OCI-LY7 (cell line): Measurements from ENCODE around the gene RMND5B. TPM values are rescaled to one million over a fixed set of nuclear protein-coding genes. Genes with fewer than 3 reads are reported as not detected.

Source experiments
- BruUV-seq: library from RNA; stranded (reverse); fragments of 400-500 nt; replicated peaks from 2 replicates; lab custom pipeline; 2021; lab: Mats Ljungman, UMichigan
- CTCF ChIA-PET: fragments of 300-600 bp; sonication (Branson Sonifier 250); formaldehyde crosslinking; loops from one replicate; lab custom pipeline; 2022; ENCODE audit warnings: antibody characterized with exemption; ENCODE audit not compliant: unreplicated experiment; lab: Charles Lee
- POLR2A ChIA-PET: fragments of 300-600 bp; sonication (Branson Sonifier 250); formaldehyde crosslinking; loops from one replicate; lab custom pipeline; 2022; ENCODE audit warnings: antibody characterized with exemption; lab: Charles Lee
- DNase-seq: peaks from one replicate; pipeline ENCODE4 v3.0.0-alpha.2; 2015; ENCODE audit warnings: low spot score
- H2AFZ ChIP-seq: fragments of 200-600 bp; sonication (generic), shearing (Covaris generic); 2 replicates; pipeline ENCODE4 v1.6.1; 2014; ENCODE audit warnings: mild to moderate bottlenecking, antibody characterized with exemption, low read length, moderate library complexity
- H3K27ac ChIP-seq: fragments of 200-600 bp; sonication (generic); 2 replicates; pipeline ENCODE4 v1.5.1; 2014; ENCODE audit warnings: mixed run types, low read depth, mild to moderate bottlenecking, moderate library complexity, low read length, inconsistent platforms; ENCODE audit not compliant: poor library complexity, severe bottlenecking
- H3K36me3 ChIP-seq: fragments of 200-600 bp; sonication (generic); 2 replicates; pipeline ENCODE4 v1.6.1; 2014; ENCODE audit warnings: mild to moderate bottlenecking, antibody characterized with exemption, low read length, moderate library complexity, mixed read lengths; ENCODE audit not compliant: insufficient read depth
- H3K4me1 ChIP-seq: fragments of 200-600 bp; sonication (generic); 2 replicates; pipeline ENCODE4 v1.5.1; 2014; ENCODE audit warnings: mild to moderate bottlenecking, low read length; ENCODE audit not compliant: insufficient read depth, poor library complexity, severe bottlenecking
- H3K4me2 ChIP-seq: fragments of 200-600 bp; sonication (generic); 2 replicates; pipeline ENCODE4 v1.6.1; 2014; ENCODE audit warnings: mild to moderate bottlenecking, low read length
- H3K4me3 ChIP-seq: fragments of 200-600 bp; sonication (generic); 2 replicates; pipeline ENCODE4 v1.5.1; 2014; ENCODE audit warnings: mild to moderate bottlenecking, low read depth, low read length; ENCODE audit not compliant: poor library complexity, severe bottlenecking
- H3K79me2 ChIP-seq: fragments of 200-600 bp; sonication (generic); 2 replicates; pipeline ENCODE4 v1.6.1; 2016; ENCODE audit warnings: low read depth, mild to moderate bottlenecking, low read length, moderate library complexity, mixed read lengths; ENCODE audit not compliant: insufficient read depth
- H3K9me2 ChIP-seq: fragments of 200-600 bp; sonication (generic); 2 replicates; pipeline ENCODE4 v1.6.1; 2016; ENCODE audit warnings: mild to moderate bottlenecking, low read length, mixed read lengths; ENCODE audit not compliant: insufficient read depth
- H3K9me3 ChIP-seq: fragments of 200-600 bp; sonication (generic); 2 replicates; pipeline ENCODE4 v1.6.1; 2014; ENCODE audit warnings: mild to moderate bottlenecking, mixed run types, low read length, mixed read lengths
- H4K20me1 ChIP-seq: fragments of 200-600 bp; sonication (generic); 2 replicates; pipeline ENCODE4 v1.6.1; 2014; ENCODE audit warnings: mild to moderate bottlenecking, antibody characterized with exemption, low read length, moderate library complexity, mixed read lengths; ENCODE audit not compliant: insufficient read depth
- CTCF ChIP-seq: fragments of 200-600 bp; sonication (generic); conservative IDR thresholded peaks from 2 replicates; pipeline ENCODE4 v1.5.1; 2014; ENCODE audit warnings: mild to moderate bottlenecking, antibody characterized with exemption, low read length, moderate library complexity, mixed read lengths
- EZH2phosphoT487 ChIP-seq: fragments of 200-600 bp; sonication (generic); IDR thresholded peaks from 2 replicates; pipeline ENCODE4 v1.6.1; 2018; ENCODE audit warnings: low read depth, borderline replicate concordance, mild to moderate bottlenecking, mixed run types, antibody characterized with exemption, low read length, moderate library complexity, mixed read lengths
- intact Hi-C: fragments of 100-400 bp; cut with micrococcal nuclease; formaldehyde crosslinking; loops from one replicate; pipeline ENCODE4 v1.10.0; 2022; ENCODE audit not compliant: unreplicated experiment
- total RNA-seq, 2 experiments: library from RNA; depleted of rRNA in 1 of 2; stranded (reverse); fragments of >200 nt in 1 of 2; shearing (Covaris generic) in 1 of 2; gene quantifications; 2 replicates each; pipeline ENCODE4 v1.2.3, GENCODE V29; 2014 to 2022

RMND5B gene
- total RNA-seq, 2 experiments from 2014 or later: 63.2 to 68.3 TPM

DNA sequence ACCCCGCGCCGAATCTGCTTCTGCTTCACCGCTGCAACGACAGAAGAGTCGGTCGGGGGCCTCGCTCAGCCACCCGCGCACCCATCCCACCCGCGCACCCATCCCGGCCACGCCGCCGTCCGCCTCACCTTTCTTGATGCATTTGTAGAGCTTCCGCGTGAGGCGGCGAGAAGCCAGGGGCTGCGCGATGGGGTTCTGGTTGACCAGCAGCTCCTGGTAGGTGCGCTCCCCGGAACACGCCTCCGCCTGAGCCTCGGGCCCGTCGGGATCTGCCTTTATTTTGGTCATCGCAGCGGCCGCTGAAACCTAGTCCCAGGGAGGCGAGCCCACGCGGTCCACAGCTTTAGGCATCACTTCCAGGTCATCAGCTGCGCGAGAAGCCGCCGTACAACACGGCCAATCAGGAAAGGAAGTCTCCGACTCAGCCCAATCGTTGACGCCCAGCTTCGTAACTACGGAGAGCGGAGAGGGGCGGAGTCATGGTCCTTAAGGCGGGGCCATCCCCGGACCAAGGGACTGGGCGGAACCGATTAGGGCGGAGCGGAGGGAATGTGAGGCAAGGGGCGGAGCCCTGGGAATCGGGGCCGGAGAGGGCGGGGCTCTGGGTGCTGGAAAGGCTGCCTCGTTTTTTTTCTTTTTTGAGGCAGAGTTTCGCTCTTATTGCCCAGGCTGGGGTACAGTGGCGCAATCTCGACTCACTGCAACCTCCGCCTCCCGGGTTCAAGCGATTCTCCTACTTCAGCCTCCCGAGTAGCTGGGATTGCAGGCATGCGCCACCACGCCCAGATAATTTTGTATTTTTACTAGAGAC is 22.9 kb downstream of the RMND5B start, which contains the start of gene NHP2:
Gene NHP2, minus strand, starts transcription at position 356 of the 811 bp plus-strand sequence. Its CDS starts 68 bp downstream, at position 288.
- Histone ChIP-seq H3K4me1 (peaks cover 42% of the 10 kb centered on the region), H3K79me2 (peaks cover 18% of the 10 kb centered on the region), H3K9me2 (no peaks in the 10 kb centered on the region), H3K36me3 (peaks cover 44% of the 10 kb centered on the region), H3K27ac (peak within 1 kb of the TSS; percentile 21), H3K9me3 (no peaks in the 10 kb centered on the region), H2AFZ (peak within 1 kb of the TSS; percentile 63; the same call in 1 of the 2 replicates), H4K20me1 (no peaks in the 10 kb centered on the region), H3K4me3 (peak within 1 kb of the TSS; percentile 85), H3K4me2 (peak within 1 kb of the TSS; percentile 88)
- DNase-seq: peak; percentile 98
- intact Hi-C loops: no loop called here
- ChIA-PET POLR2A (interaction anchor here (0.7 to 2.8 kb wide), 10 partner anchors 10 to 1791 kb away, joined by 3 to 14 read pairs (median 4); no protein-coding TSS in a partner anchor), CTCF (interaction anchor here (0.6 to 1.6 kb wide), 4 partner anchors 33 to 105 kb away, joined by 4 to 11 read pairs (median 7); no protein-coding TSS in a partner anchor)
- TF ChIP-seq CTCF (no peak), EZH2phosphoT487 (no peak)
- no TSS peak for BruUV-seq

DNA sequence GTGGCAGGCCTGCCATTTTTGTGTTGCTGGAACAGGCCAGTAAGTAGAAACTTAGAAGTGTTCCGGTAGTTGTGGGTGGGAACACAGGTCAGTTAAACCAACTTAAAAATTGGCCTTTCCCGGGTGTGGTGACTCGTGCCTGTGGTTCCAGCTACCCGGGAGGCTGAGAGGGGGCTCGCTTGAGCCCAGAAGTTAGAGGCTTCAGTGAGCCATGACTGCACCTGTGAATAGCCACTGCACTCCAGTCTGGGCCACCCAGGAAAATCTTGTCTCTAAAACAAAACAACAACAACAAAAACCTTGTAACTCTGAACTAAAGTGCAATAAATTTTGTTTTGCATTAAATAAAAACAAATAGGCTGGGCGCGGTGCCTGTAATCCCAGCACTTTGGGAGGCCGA is 24.3 kb downstream of the RMND5B start:
- peak; percentile 39 for DNase-seq
- no peak for TF ChIP-seq CTCF
- no peak for TF ChIP-seq EZH2phosphoT487
- Histone ChIP-seq H3K9me3 (no peaks in the 10 kb centered on the region), H3K27ac (peak overlapping the region; percentile 21), H3K4me2 (peak overlapping the region; percentile 56), H3K4me1 (peaks cover 48% of the 10 kb centered on the region), H3K36me3 (peaks cover 31% of the 10 kb centered on the region), H3K79me2 (peaks cover 18% of the 10 kb centered on the region), H3K9me2 (no peaks in the 10 kb centered on the region), H2AFZ (peak overlapping the region; percentile 37; the same call in 1 of the 2 replicates), H3K4me3 (peak overlapping the region; percentile 12), H4K20me1 (no peaks in the 10 kb centered on the region)
- CTCF ChIA-PET: no interaction called here
- POLR2A ChIA-PET: interaction anchor here (0.5 to 1.5 kb wide), 3 partner anchors 45 to 80 kb away, joined by 3 to 6 read pairs (median 3); no protein-coding TSS in a partner anchor
- intact Hi-C loops: no loop called here
- no TSS peak for BruUV-seq
